H9 (cell line): ENCODE results near the gene C6orf52. TPM values are rescaled to one million over a fixed set of nuclear protein-coding genes. Genes with fewer than 3 reads are reported as not detected.

Experiments
- DNase-seq: peaks from one replicate; pipeline ENCODE4 v3.0.0-alpha.2; 2017
- H2AFZ ChIP-seq: one replicate; pipeline ENCODE4 v1.6.1; 2013; ENCODE audit warnings: mild to moderate bottlenecking, low read length, control low read depth, moderate library complexity
- H2AK5ac ChIP-seq: 2 replicates; pipeline ENCODE4 v1.6.1; 2013; ENCODE audit warnings: low read length, control low read depth, mixed read lengths; ENCODE audit not compliant: insufficient read length
- H2BK120ac ChIP-seq: one replicate; pipeline ENCODE4 v1.6.1; 2013; ENCODE audit warnings: low read depth, mild to moderate bottlenecking, low read length, control low read depth, inconsistent platforms; ENCODE audit not compliant: poor library complexity, severe bottlenecking
- H2BK12ac ChIP-seq: 2 replicates; pipeline ENCODE4 v1.6.1; 2013; ENCODE audit warnings: low read length, control low read depth, mixed read lengths, low read depth; ENCODE audit not compliant: insufficient read length
- H2BK15ac ChIP-seq: 2 replicates; pipeline ENCODE4 v1.6.1; 2013; ENCODE audit warnings: low read depth, low read length, control low read depth
- H2BK20ac ChIP-seq: one replicate; pipeline ENCODE4 v1.6.1; 2013; ENCODE audit warnings: low read depth, mild to moderate bottlenecking, low read length, control low read depth, inconsistent platforms; ENCODE audit not compliant: poor library complexity, severe bottlenecking
- H2BK5ac ChIP-seq: 2 replicates; pipeline ENCODE4 v1.6.1; 2013; ENCODE audit warnings: low read length, control low read depth, mixed read lengths; ENCODE audit not compliant: insufficient read length
- H3K14ac ChIP-seq: 2 replicates; pipeline ENCODE4 v1.6.1; 2013; ENCODE audit warnings: low read length, control low read depth; ENCODE audit not compliant: insufficient read depth
- H3K18ac ChIP-seq: 2 replicates; pipeline ENCODE4 v1.6.1; 2013; ENCODE audit warnings: low read depth, mild to moderate bottlenecking, mixed read lengths, low read length, control low read depth; ENCODE audit not compliant: insufficient read length
- H3K23ac ChIP-seq: 2 replicates; pipeline ENCODE4 v1.6.1; 2013; ENCODE audit warnings: low read length, control low read depth, mixed read lengths, low read depth; ENCODE audit not compliant: insufficient read length
- H3K23me2 ChIP-seq: 2 replicates; pipeline ENCODE4 v1.6.1; 2013; ENCODE audit warnings: low read depth, mild to moderate bottlenecking, mixed read lengths, low read length, control low read depth; ENCODE audit not compliant: insufficient read length, poor library complexity, severe bottlenecking
- H3K27ac ChIP-seq: 2 replicates; pipeline ENCODE4 v1.5.1; 2013; ENCODE audit warnings: low read length, control low read depth, mixed read lengths, low read depth; ENCODE audit not compliant: insufficient read length
- H3K27me3 ChIP-seq: 2 replicates; pipeline ENCODE4 v1.6.1; 2013; ENCODE audit warnings: low read length, control low read depth, inconsistent platforms; ENCODE audit not compliant: insufficient read depth
- H3K4ac ChIP-seq: 2 replicates; pipeline ENCODE4 v1.6.1; 2013; ENCODE audit warnings: low read depth, mild to moderate bottlenecking, control low read depth, inconsistent platforms, low read length, moderate library complexity
- H3K4me1 ChIP-seq: 2 replicates; pipeline ENCODE4 v1.6.1; 2013; ENCODE audit warnings: low read length, control low read depth, inconsistent platforms; ENCODE audit not compliant: insufficient read depth
- H3K4me2 ChIP-seq: 2 replicates; pipeline ENCODE4 v1.6.1; 2013; ENCODE audit warnings: low read length, control low read depth, mixed read lengths; ENCODE audit not compliant: insufficient read length, insufficient read depth
- H3K56ac ChIP-seq: 2 replicates; pipeline ENCODE4 v1.6.1; 2013; ENCODE audit warnings: low read depth, mild to moderate bottlenecking, mixed read lengths, low read length, control low read depth; ENCODE audit not compliant: insufficient read length
- H3K79me1 ChIP-seq: 2 replicates; pipeline ENCODE4 v1.6.1; 2013; ENCODE audit warnings: low read depth, mild to moderate bottlenecking, moderate library complexity, low read length, control low read depth, inconsistent platforms; ENCODE audit not compliant: insufficient read depth, poor library complexity, severe bottlenecking
- H3K79me2 ChIP-seq: 2 replicates; pipeline ENCODE4 v1.6.1; 2013; ENCODE audit warnings: low read length, control low read depth, inconsistent platforms; ENCODE audit not compliant: insufficient read depth
- H3K9ac ChIP-seq: 2 replicates; pipeline ENCODE4 v1.6.1; 2013; ENCODE audit warnings: low read length, control low read depth, mixed read lengths; ENCODE audit not compliant: insufficient read length; ENCODE audit errors: extremely low read depth
- H3K9me3 ChIP-seq: one replicate; pipeline ENCODE4 v1.6.1; 2013; ENCODE audit warnings: low read depth, low read length, inconsistent platforms; ENCODE audit not compliant: control insufficient read depth
- H3T11ph ChIP-seq: one replicate; pipeline ENCODE4 v1.6.1; 2013; ENCODE audit warnings: mild to moderate bottlenecking, low read length, control low read depth, inconsistent platforms
- H4K20me1 ChIP-seq: one replicate; pipeline ENCODE4 v1.6.1; 2013; ENCODE audit not compliant: control insufficient read depth, insufficient read length, insufficient read depth
- H4K5ac ChIP-seq: 2 replicates; pipeline ENCODE4 v1.6.1; 2013; ENCODE audit warnings: low read depth, mild to moderate bottlenecking, mixed read lengths, low read length, control low read depth; ENCODE audit not compliant: insufficient read length
- H4K8ac ChIP-seq: replicated peaks from 2 replicates; pipeline ENCODE4 v1.6.1; 2013; ENCODE audit warnings: low read length, control low read depth, mixed read lengths, low read depth; ENCODE audit not compliant: insufficient read length
- H4K91ac ChIP-seq: 2 replicates; pipeline ENCODE4 v1.6.1; 2013; ENCODE audit warnings: low read depth, mild to moderate bottlenecking, moderate library complexity, mixed read lengths, low read length, control low read depth; ENCODE audit not compliant: insufficient read length
- H3K27ac Mint-ChIP-seq, 3 experiments: 2 replicates in 2 of 3; 3 replicates in 1 of 3; pipeline ENCODE4 v1.8.0; 2020 to 2021; ENCODE audit warnings: mixed read lengths in 3 of 3, mild to moderate bottlenecking in 1 of 3, moderate library complexity in 1 of 3
- H3K27me3 Mint-ChIP-seq: 2 replicates; pipeline ENCODE4 v1.8.0; 2021; ENCODE audit warnings: low read depth, mild to moderate bottlenecking, moderate library complexity, mixed read lengths
- H3K36me3 Mint-ChIP-seq, 3 experiments: 2 replicates in 2 of 3; 3 replicates in 1 of 3; pipeline ENCODE4 v1.8.0; 2020 to 2021; ENCODE audit warnings: low read depth in 3 of 3, mixed read lengths in 3 of 3; ENCODE audit not compliant: insufficient read depth in 1 of 3
- H3K4me1 Mint-ChIP-seq, 2 experiments: 2 replicates each; pipeline ENCODE4 v1.8.0; 2020; ENCODE audit warnings: mixed read lengths in 2 of 2
- H3K4me3 Mint-ChIP-seq, 2 experiments: 2 replicates in 1 of 2; 3 replicates in 1 of 2; pipeline ENCODE4 v1.8.0; 2020 to 2021; ENCODE audit warnings: mild to moderate bottlenecking in 2 of 2, mixed read lengths in 2 of 2, moderate library complexity in 1 of 2
- H3K9me3 Mint-ChIP-seq, 2 experiments: 2 replicates in 1 of 2; 3 replicates in 1 of 2; pipeline ENCODE4 v1.8.0; 2020; ENCODE audit warnings: mild to moderate bottlenecking in 2 of 2, mixed read lengths in 2 of 2, moderate library complexity in 1 of 2
- CTCF ChIP-seq: fragments of 200-600 bp; sonication (generic); conservative IDR thresholded peaks from 3 replicates; pipeline ENCODE4 v1.8.0; 2021; ENCODE audit warnings: antibody characterized with exemption, mild to moderate bottlenecking
- WGBS: extraction: QIAGEN DNeasy Blood & Tissue Kit; methylation state at CpG from one replicate; pipeline ENCODE4 v1.1.7; 2013; ENCODE audit warnings: missing lambda C conversion rate, low lambda C conversion rate, mixed read lengths; ENCODE audit not compliant: insufficient read length; ENCODE audit errors: extremely low coverage; 5-methylcytosine and 5-hydroxymethylcytosine counted together
- total RNA-seq: library from RNA; stranded (reverse); gene quantifications from 2 replicates; pipeline ENCODE4 v1.2.1, GENCODE V29; 2021

Gene C6orf52
- total RNA-seq, 1 experiment from 2014 or later, result 1.8 TPM

- no peak overlapping the region for H2BK15ac ChIP-seq
- peaks cover 3 to 7% of the 10 kb centered on the region in 2 experiments; a peak in 3 of 5 replicates for H3K9me3 Mint-ChIP-seq
- no peak overlapping the region for H2BK5ac ChIP-seq
- H2BK120ac ChIP-seq, result no peak overlapping the region
- no peak for TF ChIP-seq CTCF
- no peaks in the 10 kb centered on the region for H3K79me1 ChIP-seq
- peaks cover 0 to 16% (median 12%) of the 10 kb centered on the region in 3 experiments; a peak in 5 of 7 replicates for H3K36me3 Mint-ChIP-seq
- H3K4me1 ChIP-seq, result 0 out of 2 replicates have a peak, but pooled peaks cover 2% of the 10 kb centered on the region
- no peak overlapping the region for H3K27ac Mint-ChIP-seq
- H3K56ac ChIP-seq, result no peak overlapping the region
- H3K4me3 Mint-ChIP-seq, result no peak overlapping the region; a peak in 1 of 5 replicates
- no peak overlapping the region for H2AFZ ChIP-seq
- H4K91ac ChIP-seq, result no peak overlapping the region
- H3K27ac ChIP-seq, result no peak overlapping the region
- H4K5ac ChIP-seq, result no peak overlapping the region
- H3K23ac ChIP-seq, result no peak overlapping the region
- no peaks in the 10 kb centered on the region for H4K20me1 ChIP-seq
- no peak overlapping the region for H2BK12ac ChIP-seq
- H3K27me3 ChIP-seq, result no peaks in the 10 kb centered on the region
- H3K4ac ChIP-seq, result no peak overlapping the region
- no peak overlapping the region for H3K14ac ChIP-seq
- no peak overlapping the region for H3T11ph ChIP-seq
- H3K18ac ChIP-seq, result no peak overlapping the region
- no peaks in the 10 kb centered on the region for H3K9me3 ChIP-seq
- peaks cover 18 to 22% of the 10 kb centered on the region in 2 experiments for H3K4me1 Mint-ChIP-seq
- H3K23me2 ChIP-seq, result peaks cover 9% of the 10 kb centered on the region
- no peak overlapping the region for H4K8ac ChIP-seq
- H2AK5ac ChIP-seq, result no peak overlapping the region
- no CpG with 5 or more reads among the region's 8 CpGs for WGBS
- H3K79me2 ChIP-seq, result no peaks in the 10 kb centered on the region
- DNase-seq, result no peak
- H3K4me2 ChIP-seq, result no peak overlapping the region
- no peak overlapping the region for H3K9ac ChIP-seq
- no peaks in the 10 kb centered on the region; the same call in 1 of the 2 replicates for H3K27me3 Mint-ChIP-seq
- no peak overlapping the region for H2BK20ac ChIP-seq
Measured at GRCh38 chr6:10719296-10719963, 25.0 kb upstream of the C6orf52 start.
